AG04450 (cell line): ENCODE data around the gene KIF6. TPM values are rescaled to one million over a fixed set of nuclear protein-coding genes. Genes with fewer than 3 reads are reported as not detected.

Experiments used
- CTCF ChIA-PET: fragments of 300-600, 350-600 bp; formaldehyde crosslinking; extraction: SDS; loops from one replicate; lab custom pipeline; 2022; ENCODE audit warnings: antibody characterized with exemption, inconsistent platforms; lab: Charles Lee
- POLR2A ChIA-PET: fragments of 350-600 bp; formaldehyde crosslinking; extraction: SDS; loops from one replicate; lab custom pipeline; 2021; ENCODE audit warnings: antibody characterized with exemption, inconsistent platforms; lab: Yijun Ruan, JAX
- DNase-seq: peaks from one replicate; pipeline ENCODE4 v3.0.0-alpha.2; 2011; ENCODE audit warnings: low read depth, low spot score
- H3K27ac ChIP-seq: one replicate; pipeline ENCODE4 v1.5.1; 2012; ENCODE audit warnings: low read depth, low read length, control low read depth
- H3K27me3 ChIP-seq: one replicate; pipeline ENCODE4 v1.6.0; 2012; ENCODE audit warnings: low read length; ENCODE audit not compliant: control insufficient read depth, insufficient read depth
- H3K4me3 ChIP-seq: 2 replicates; pipeline ENCODE4 v1.5.1; 2011; ENCODE audit warnings: mild to moderate bottlenecking, low read depth, low read length, control low read depth
- H3K9me3 ChIP-seq: 2 replicates; pipeline ENCODE4 v1.5.1; 2012; ENCODE audit warnings: low read length; ENCODE audit not compliant: control insufficient read depth, insufficient read depth
- CTCF ChIP-seq: IDR thresholded peaks from 2 replicates; pipeline ENCODE4 v1.5.1; 2011; ENCODE audit warnings: low read depth, low read length, control low read depth, inconsistent platforms
- polyA plus RNA-seq: library from polyadenylated mRNA; depleted of rRNA; stranded (reverse); fragments of >200 nt; gene quantifications from 2 replicates; pipeline ENCODE4 v1.2.3, GENCODE V29; 2011

KIF6 gene
- polyA plus RNA-seq, 1 experiment, result 0.02 TPM

DNA sequence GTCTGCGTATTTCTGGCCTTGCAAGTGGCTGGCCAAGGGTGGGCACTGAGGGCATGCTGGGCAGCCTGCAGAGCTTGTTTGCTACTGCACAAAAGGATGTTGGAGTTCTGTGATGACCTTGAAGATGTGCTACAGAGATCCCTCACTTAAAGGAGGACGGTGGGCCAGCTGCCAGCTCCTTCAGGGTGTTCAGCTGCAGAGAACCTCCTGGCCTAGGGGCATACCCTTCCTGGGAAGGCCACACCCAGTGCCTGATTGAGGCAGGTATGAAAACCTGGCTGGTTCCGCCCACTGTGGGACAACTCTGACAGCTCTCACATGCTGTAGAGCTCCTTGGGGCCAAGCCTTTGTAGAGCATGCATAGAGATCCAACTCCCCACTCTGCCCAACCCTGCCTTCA, 408.0 kb downstream of the KIF6 start:
- POLR2A ChIA-PET, result no interaction called here
- CTCF ChIA-PET, result no interaction called here
- H3K9me3 ChIP-seq, result no peaks in the 10 kb centered on the region; the same call in 1 of the 2 replicates
- no peak for TF ChIP-seq CTCF
- no peak overlapping the region for H3K27ac ChIP-seq
- H3K27me3 ChIP-seq, result peaks cover 28% of the 10 kb centered on the region
- no peak for DNase-seq
- H3K4me3 ChIP-seq, result no peak overlapping the region

DNA sequence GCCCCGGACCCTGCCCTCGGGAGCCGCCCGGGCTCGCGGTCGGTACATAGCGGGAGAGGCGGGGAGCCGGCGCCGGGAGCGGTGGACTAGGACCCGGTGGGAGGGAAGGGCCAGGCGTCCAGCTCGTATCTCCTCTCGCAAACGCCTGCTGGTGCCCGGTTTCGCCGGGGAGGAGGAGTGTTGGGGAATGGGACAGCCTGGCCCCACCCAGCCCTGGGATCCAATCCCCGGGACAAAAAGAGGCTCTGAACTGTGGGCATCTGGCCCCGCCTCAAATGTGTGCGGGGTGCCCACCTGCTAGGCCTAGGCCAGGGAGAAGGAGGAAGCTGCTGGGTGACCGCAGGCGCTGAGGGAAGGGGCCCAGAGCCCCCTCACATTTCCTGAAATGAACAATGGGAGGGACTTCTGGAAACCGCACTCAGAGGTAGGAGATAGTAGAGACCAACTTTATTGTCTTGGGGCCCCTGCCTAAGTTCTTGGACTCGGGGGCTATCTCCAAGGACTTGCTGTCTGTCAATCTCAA, 410.9 kb downstream of the KIF6 start, which contains the start of gene KCNK17:
Gene KCNK17 (minus strand): TSS at position 147 of the 523 bp plus-strand sequence. CDS start 99 bp downstream, at position 48.
- no peak for TF ChIP-seq CTCF
- Histone ChIP-seq H3K27ac (no peak within 1 kb of the TSS), H3K27me3 (peaks cover 34% of the 10 kb centered on the region), H3K9me3 (no peaks in the 10 kb centered on the region; the same call in 1 of the 2 replicates), H3K4me3 (no peak within 1 kb of the TSS)
- ChIA-PET POLR2A (no interaction called here), CTCF (no interaction called here)
- no peak for DNase-seq

DNA sequence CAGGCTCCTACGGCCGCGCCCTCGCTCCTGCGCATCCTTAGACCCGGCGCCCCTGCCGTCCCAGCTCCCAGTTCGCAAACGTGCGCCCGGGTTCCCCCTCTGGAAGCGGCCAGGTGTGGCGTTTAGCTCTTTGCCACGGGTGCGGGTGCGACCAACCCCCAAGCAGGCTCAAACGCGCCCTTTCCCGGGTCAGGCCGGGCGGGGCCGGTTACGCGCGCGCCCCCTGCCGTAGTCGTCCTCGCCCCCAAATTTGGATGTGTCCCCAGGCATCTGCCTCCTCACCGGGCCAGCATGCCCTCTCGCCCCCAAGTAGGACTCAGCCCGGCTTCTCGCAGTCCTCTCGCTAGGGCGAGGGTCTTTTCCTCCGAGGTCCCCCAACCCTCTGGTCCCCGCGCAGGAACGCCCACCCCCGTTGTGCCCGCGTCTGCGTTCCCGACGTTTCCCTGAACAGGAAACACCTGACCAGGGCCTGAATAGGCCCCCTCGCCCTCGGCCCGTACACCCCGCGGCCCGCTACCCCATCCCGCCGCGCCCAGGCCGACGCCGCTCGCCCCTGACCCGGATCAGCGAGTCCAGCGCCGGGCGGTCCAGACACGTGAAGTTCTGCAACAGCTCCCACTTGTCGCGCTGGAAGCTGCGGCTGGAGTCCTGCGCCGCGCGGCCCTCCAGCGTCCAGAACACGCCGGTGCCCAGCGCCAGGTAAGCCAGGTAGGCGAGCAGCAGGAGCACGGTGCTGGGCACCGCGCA, 411.5 kb downstream of the KIF6 start:
- ChIA-PET CTCF (no interaction called here), POLR2A (no interaction called here)
- Histone ChIP-seq H3K27me3 (peaks cover 34% of the 10 kb centered on the region), H3K27ac (no peak overlapping the region), H3K4me3 (no peak overlapping the region), H3K9me3 (no peaks in the 10 kb centered on the region; the same call in 1 of the 2 replicates)
- TF ChIP-seq CTCF, result no peak
- DNase-seq, result no peak

GRCh38 chr6:39312912-39313525, 412.2 kb downstream of the KIF6 start:
- CTCF ChIA-PET, result interaction anchor here (1.0 kb wide), 1 partner anchor 441 kb away, joined by 6 read pairs; no protein-coding TSS in a partner anchor
- POLR2A ChIA-PET, result no interaction called here
- Histone ChIP-seq H3K27me3 (peaks cover 34% of the 10 kb centered on the region), H3K4me3 (no peak overlapping the region), H3K9me3 (no peaks in the 10 kb centered on the region; the same call in 1 of the 2 replicates), H3K27ac (no peak overlapping the region)
- no peak for TF ChIP-seq CTCF
- no peak for DNase-seq
